ENCODE data around the gene ANKRD63. TPM values are rescaled to one million over a fixed set of nuclear protein-coding genes. Genes with fewer than 3 reads are reported as not detected.

Gene ANKRD63
- total and polyA plus RNA-seq, 2 of the 13 experiments (the other 11 are each of a cell fraction or from before 2014, with no cell fraction given) = not detected

DNA sequence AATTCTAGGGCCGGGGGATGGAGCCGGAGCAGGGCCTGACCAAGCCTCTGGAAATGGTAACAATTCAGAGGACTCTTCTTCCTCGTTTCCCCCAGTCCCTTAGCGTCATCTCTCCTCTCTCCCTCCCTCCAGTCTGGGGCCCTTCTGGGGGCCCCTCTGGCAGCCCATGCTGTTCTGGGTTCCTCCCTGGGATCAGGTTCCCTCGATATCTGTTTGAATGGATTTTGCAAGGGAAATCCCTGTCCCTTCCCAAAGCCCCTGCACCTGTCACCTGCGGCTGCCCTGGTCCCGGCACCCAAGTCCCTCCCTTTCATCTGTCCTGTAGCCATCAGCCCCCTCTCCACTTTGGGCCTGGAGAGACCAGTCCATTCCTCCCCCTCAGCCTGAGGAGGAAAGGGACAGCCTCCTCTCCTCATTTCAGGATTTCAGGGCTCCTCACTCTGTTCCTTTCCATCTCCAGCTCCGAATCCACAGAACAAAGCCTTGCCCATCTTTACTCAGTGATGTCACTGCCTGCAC is 26.5 kb upstream of the ANKRD63 start (continued):
- TF ChIP-seq CREB1 (IDR thresholded peaks at IDR 0.05) (no peak), CREB1 (CRISPR knock-in tag; IDR thresholded peaks at IDR 0.05) (no peak), ZNF3 (CRISPR knock-in tag; IDR thresholded peaks at IDR 0.05) (no peak), FIP1L1 (IDR thresholded peaks at IDR 0.05; ENCODE audit: borderline replicate concordance, insufficient read depth, low read depth, low read length) (no peak), MIER3 (CRISPR knock-in tag; IDR thresholded peaks at IDR 0.05; ENCODE audit: borderline replicate concordance) (no peak), ZNF558 (CRISPR knock-in tag; IDR thresholded peaks at IDR 0.05; ENCODE audit: borderline replicate concordance) (no peak), HOXA5 (CRISPR knock-in tag; IDR thresholded peaks at IDR 0.05) (no peak), DR1 (CRISPR knock-in tag; IDR thresholded peaks at IDR 0.05) (no peak), ZNF879 (CRISPR knock-in tag; IDR thresholded peaks at IDR 0.05) (no peak)
- TF ChIP-seq, protein P1, sequence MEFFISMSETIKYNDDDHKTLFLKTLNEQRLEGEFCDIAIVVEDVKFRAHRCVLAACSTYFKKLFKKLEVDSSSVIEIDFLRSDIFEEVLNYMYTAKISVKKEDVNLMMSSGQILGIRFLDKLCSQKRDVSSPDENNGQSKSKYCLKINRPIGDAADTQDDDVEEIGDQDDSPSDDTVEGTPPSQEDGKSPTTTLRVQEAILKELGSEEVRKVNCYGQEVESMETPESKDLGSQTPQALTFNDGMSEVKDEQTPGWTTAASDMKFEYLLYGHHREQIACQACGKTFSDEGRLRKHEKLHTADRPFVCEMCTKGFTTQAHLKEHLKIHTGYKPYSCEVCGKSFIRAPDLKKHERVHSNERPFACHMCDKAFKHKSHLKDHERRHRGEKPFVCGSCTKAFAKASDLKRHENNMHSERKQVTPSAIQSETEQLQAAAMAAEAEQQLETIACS (CRISPR knock-in tag; IDR thresholded peaks at IDR 0.05) = no peak
- TF ChIP-seq, protein P2, sequence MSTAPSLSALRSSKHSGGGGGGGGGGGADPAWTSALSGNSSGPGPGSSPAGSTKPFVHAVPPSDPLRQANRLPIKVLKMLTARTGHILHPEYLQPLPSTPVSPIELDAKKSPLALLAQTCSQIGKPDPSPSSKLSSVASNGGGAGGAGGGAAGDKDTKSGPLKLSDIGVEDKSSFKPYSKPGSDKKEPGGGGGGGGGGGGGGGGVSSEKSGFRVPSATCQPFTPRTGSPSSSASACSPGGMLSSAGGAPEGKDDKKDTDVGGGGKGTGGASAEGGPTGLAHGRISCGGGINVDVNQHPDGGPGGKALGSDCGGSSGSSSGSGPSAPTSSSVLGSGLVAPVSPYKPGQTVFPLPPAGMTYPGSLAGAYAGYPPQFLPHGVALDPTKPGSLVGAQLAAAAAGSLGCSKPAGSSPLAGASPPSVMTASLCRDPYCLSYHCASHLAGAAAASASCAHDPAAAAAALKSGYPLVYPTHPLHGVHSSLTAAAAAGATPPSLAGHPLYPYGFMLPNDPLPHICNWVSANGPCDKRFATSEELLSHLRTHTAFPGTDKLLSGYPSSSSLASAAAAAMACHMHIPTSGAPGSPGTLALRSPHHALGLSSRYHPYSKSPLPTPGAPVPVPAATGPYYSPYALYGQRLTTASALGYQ (CRISPR knock-in tag; IDR thresholded peaks at IDR 0.05) = no peak
